ENCODE data around the gene ENOX1. TPM values are rescaled to one million over a fixed set of nuclear protein-coding genes. Genes with fewer than 3 reads are reported as not detected.

Gene ENOX1
- total and polyA plus RNA-seq, 9 of the 15 experiments (the other 6 are each of a cell fraction or from before 2014, with no cell fraction given): not detected

DNA sequence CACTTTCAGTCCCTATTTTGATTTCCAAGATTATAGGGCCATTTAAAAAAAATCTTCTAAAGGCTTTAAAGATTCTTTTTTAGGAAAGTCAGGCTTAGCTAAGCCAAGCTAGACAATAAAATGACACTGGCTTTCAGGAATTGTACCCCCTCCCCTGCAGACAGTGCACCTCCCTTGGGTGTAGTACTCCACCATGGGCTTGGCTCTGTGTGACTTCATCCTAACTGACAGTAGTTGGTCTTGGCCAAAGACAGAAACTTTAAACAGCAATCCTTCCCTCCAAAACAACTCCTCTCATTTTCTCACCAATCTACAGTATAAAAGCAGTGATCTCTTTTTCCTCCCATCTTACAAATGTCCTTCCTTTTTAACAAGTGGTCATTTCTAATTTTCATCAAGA lies 480.4 kb downstream of the ENOX1 start:
- ATAC-seq (no peak), DNase-seq (ENCODE audit: extremely low read depth in 1 of 4, low spot score in 3 of 4) (no peak), FAIRE-seq (no peak)
- no peaks in the 10 kb centered on the region; a peak in 1 of 5 replicates for H3K27me3 ChIP-seq (ENCODE audit: control insufficient read depth in 2 of 2, insufficient read depth in 2 of 2, low read length in 2 of 2)
- no TSS peak for BruUV-seq (replicated peaks)
- no peak overlapping the region for H3K4me3 ChIP-seq
- in situ Hi-C loops (cut with MboI): no loop called here
- no peak overlapping the region for H2AFZ ChIP-seq (ENCODE audit: low read depth, low read length)
- H3K9me3 ChIP-seq (replicated peaks; ENCODE audit: control insufficient read depth, insufficient read depth, low read depth, low read length): no peaks in the 10 kb centered on the region
- H3K27ac ChIP-seq (ENCODE audit: extremely low read depth, low read depth, low read length): no peak overlapping the region
- H3K79me2 ChIP-seq (ENCODE audit: control insufficient read depth, insufficient read depth, low read length): no peaks in the 10 kb centered on the region
- H4K20me1 ChIP-seq (replicated peaks; ENCODE audit: control insufficient read depth, insufficient read depth, low read length): no peaks in the 10 kb centered on the region
- no peaks in the 10 kb centered on the region for H3K9me1 ChIP-seq (ENCODE audit: control insufficient read depth, insufficient read depth, low read length)
- CTCF ChIA-PET (ENCODE audit: low intra/inter-chr PET ratio): no interaction called here
- no peak overlapping the region for H3K9ac ChIP-seq (ENCODE audit: insufficient read depth in 1 of 2, low read depth in 2 of 2, low read length in 2 of 2)
- H3K4me2 ChIP-seq (ENCODE audit: insufficient read depth, low read length): no peak overlapping the region
- no peaks in the 10 kb centered on the region for H3K4me1 ChIP-seq (replicated peaks in 1 of 2; ENCODE audit: control insufficient read depth in 2 of 2, insufficient read depth in 2 of 2, low read length in 2 of 2)
- POLR2A ChIA-PET: no interaction called here
- intact Hi-C loops (cut with micrococcal nuclease): no loop called here
- TF ChIP-seq ESRRA (IDR thresholded peaks at IDR 0.05; ENCODE audit: borderline replicate concordance, low read depth) (no peak), CHCHD3 (CRISPR knock-in tag; IDR thresholded peaks at IDR 0.05) (no peak), SIN3A (IDR thresholded peaks at IDR 0.05; ENCODE audit: borderline replicate concordance in 2 of 2, control insufficient read depth in 1 of 2, low read depth in 2 of 2, low read length in 2 of 2) (no peak), FOXK1 (CRISPR knock-in tag; IDR thresholded peaks at IDR 0.05; ENCODE audit: borderline replicate concordance) (no peak), MAFK (IDR thresholded peaks at IDR 0.05; ENCODE audit: low read length) (no peak), RUNX1 (IDR thresholded peaks at IDR 0.05; ENCODE audit: low read depth) (no peak), SMARCA5 (IDR thresholded peaks at IDR 0.05) (no peak), BACH1 (tag; IDR thresholded peaks at IDR 0.05) (no peak), ZNF224 (CRISPR knock-in tag; IDR thresholded peaks at IDR 0.05) (no peak), ZNF133 (CRISPR knock-in tag; IDR thresholded peaks at IDR 0.05) (no peak)
- TF ChIP-seq, protein P1, sequence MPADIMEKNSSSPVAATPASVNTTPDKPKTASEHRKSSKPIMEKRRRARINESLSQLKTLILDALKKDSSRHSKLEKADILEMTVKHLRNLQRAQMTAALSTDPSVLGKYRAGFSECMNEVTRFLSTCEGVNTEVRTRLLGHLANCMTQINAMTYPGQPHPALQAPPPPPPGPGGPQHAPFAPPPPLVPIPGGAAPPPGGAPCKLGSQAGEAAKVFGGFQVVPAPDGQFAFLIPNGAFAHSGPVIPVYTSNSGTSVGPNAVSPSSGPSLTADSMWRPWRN (IDR thresholded peaks at IDR 0.05; ENCODE audit: low read depth): no peak
- TF ChIP-seq, protein P2, sequence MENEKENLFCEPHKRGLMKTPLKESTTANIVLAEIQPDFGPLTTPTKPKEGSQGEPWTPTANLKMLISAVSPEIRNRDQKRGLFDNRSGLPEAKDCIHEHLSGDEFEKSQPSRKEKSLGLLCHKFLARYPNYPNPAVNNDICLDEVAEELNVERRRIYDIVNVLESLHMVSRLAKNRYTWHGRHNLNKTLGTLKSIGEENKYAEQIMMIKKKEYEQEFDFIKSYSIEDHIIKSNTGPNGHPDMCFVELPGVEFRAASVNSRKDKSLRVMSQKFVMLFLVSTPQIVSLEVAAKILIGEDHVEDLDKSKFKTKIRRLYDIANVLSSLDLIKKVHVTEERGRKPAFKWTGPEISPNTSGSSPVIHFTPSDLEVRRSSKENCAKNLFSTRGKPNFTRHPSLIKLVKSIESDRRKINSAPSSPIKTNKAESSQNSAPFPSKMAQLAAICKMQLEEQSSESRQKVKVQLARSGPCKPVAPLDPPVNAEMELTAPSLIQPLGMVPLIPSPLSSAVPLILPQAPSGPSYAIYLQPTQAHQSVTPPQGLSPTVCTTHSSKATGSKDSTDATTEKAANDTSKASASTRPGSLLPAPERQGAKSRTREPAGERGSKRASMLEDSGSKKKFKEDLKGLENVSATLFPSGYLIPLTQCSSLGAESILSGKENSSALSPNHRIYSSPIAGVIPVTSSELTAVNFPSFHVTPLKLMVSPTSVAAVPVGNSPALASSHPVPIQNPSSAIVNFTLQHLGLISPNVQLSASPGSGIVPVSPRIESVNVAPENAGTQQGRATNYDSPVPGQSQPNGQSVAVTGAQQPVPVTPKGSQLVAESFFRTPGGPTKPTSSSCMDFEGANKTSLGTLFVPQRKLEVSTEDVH (IDR thresholded peaks at IDR 0.05; ENCODE audit: low read depth, partially characterized antibody): no peak
- H3K36me3 ChIP-seq (ENCODE audit: control insufficient read depth, insufficient read depth, low read length): no peaks in the 10 kb centered on the region
